Lower leg skin (tissue), 3 donors: ENCODE results near the gene KREMEN1.

Experiments
- CTCF ChIP-seq, 3 donors: fragments of 450-650 bp; IDR thresholded peaks; one replicate each; pipeline ENCODE4 v1.5.1; 2016; ENCODE audit warnings: antibody characterized with exemption in 3 of 3, mild to moderate bottlenecking in 3 of 3, moderate library complexity in 2 of 3
- POLR2A ChIP-seq, 2 donors: fragments of 450-650 bp; IDR thresholded peaks; one replicate each; pipeline ENCODE4 v1.6.1; 2016 to 2017; ENCODE audit warnings: antibody characterized with exemption in 2 of 2, mild to moderate bottlenecking in 1 of 2, moderate library complexity in 1 of 2

- no peak for TF ChIP-seq CTCF (IDR thresholded peaks at IDR 0.05)
- no peak for TF ChIP-seq POLR2A (IDR thresholded peaks at IDR 0.05)
Observed at GRCh38 chr22:29193021-29193420, 120.2 kb downstream of the KREMEN1 start.
